Measurements from ENCODE around the gene CACNA1C. TPM values are rescaled to one million over a fixed set of nuclear protein-coding genes. Genes with fewer than 3 reads are reported as not detected.

The CACNA1C gene
- total RNA-seq, 1 experiment from 2014 or later, result 1.1 TPM

DNA sequence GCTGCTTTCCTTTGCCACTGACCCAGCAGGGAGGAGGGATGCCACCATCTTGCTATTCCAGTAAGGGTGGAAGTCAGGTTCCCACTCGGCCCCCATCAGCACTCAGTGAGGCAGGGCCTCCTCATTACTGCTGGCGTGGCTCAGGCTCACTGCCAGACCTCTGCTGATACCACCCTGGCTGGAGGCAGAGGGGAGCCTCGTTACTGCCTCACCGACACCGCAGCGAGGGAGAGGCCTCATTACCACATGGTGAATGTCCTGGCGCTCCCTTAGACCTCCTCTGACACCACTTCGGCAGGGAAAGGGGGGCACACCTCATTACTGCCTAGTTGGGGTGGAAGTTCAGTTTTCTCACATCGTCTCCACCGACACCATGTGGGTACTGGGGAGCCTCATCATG, 354.1 kb downstream of the CACNA1C start:
- no peaks in the 10 kb centered on the region for H3K79me2 ChIP-seq (ENCODE audit: insufficient read depth, low read length)
- H4K20me1 ChIP-seq (ENCODE audit: control insufficient read depth, insufficient read depth, insufficient read length), result no peaks in the 10 kb centered on the region
- no peak overlapping the region for H4K8ac ChIP-seq (replicated peaks; ENCODE audit: insufficient read length, low read depth, low read length)
- H3K4ac ChIP-seq (ENCODE audit: low read depth, low read length), result no peak overlapping the region
- H3K23me2 ChIP-seq (ENCODE audit: insufficient read length, low read depth, low read length, poor library complexity, severe bottlenecking), result no peaks in the 10 kb centered on the region
- no peaks in the 10 kb centered on the region for H3K79me1 ChIP-seq (ENCODE audit: insufficient read depth, low read depth, low read length, poor library complexity, severe bottlenecking)
- no peak overlapping the region for H2BK20ac ChIP-seq (ENCODE audit: low read depth, low read length, poor library complexity, severe bottlenecking)
- no peaks in the 10 kb centered on the region for H3K4me1 ChIP-seq (ENCODE audit: insufficient read depth, low read length)
- WGBS (ENCODE audit: extremely low coverage, insufficient read length, low lambda C conversion rate), result no CpG with 5 or more reads among the region's 10 CpGs
- no peak overlapping the region for H3K18ac ChIP-seq (ENCODE audit: insufficient read length, low read depth, low read length)
- H3K9ac ChIP-seq (ENCODE audit: extremely low read depth, insufficient read length, low read length), result no peak overlapping the region
- H3T11ph ChIP-seq (ENCODE audit: low read length), result no peak overlapping the region
- no peaks in the 10 kb centered on the region for H3K27me3 ChIP-seq (ENCODE audit: insufficient read depth, low read length)
- H2BK12ac ChIP-seq (ENCODE audit: insufficient read length, low read depth, low read length), result no peak overlapping the region
- H3K14ac ChIP-seq (ENCODE audit: insufficient read depth, low read length), result no peak overlapping the region; the same call in 1 of the 2 replicates
- H3K23ac ChIP-seq (ENCODE audit: insufficient read length, low read depth, low read length), result no peak overlapping the region
- no peak overlapping the region for H3K56ac ChIP-seq (ENCODE audit: insufficient read length, low read depth, low read length)
- H4K91ac ChIP-seq (ENCODE audit: insufficient read length, low read depth, low read length), result no peak overlapping the region
- H4K5ac ChIP-seq (ENCODE audit: insufficient read length, low read depth, low read length), result no peak overlapping the region
- Mint-ChIP-seq H3K27me3 (ENCODE audit: low read depth) (no peaks in the 10 kb centered on the region; the same call in none of the 2 replicates), H3K27ac (no peak overlapping the region), H3K4me1 (peaks cover 15 to 18% of the 10 kb centered on the region in 2 experiments), H3K4me3 (no peak overlapping the region), H3K36me3 (ENCODE audit: insufficient read depth in 1 of 3, low read depth in 3 of 3) (no peaks in the 10 kb centered on the region), H3K9me3 (no peaks in the 10 kb centered on the region)
- H2BK5ac ChIP-seq (ENCODE audit: insufficient read length, low read length), result no peak overlapping the region
- no peak for DNase-seq
- H2BK15ac ChIP-seq (ENCODE audit: low read depth, low read length), result no peak overlapping the region
- TF ChIP-seq CTCF (conservative IDR thresholded peaks at IDR 0.05), result no peak
- H3K27ac ChIP-seq (ENCODE audit: insufficient read length, low read depth, low read length), result no peak overlapping the region
- H2AFZ ChIP-seq (ENCODE audit: low read length), result no peak overlapping the region
- no peaks in the 10 kb centered on the region for H3K9me3 ChIP-seq (ENCODE audit: control insufficient read depth, low read depth, low read length)
- no peak overlapping the region for H3K4me2 ChIP-seq (ENCODE audit: insufficient read depth, insufficient read length, low read length)
- no peak overlapping the region for H2AK5ac ChIP-seq (ENCODE audit: insufficient read length, low read length)
- no peak overlapping the region for H2BK120ac ChIP-seq (ENCODE audit: low read depth, low read length, poor library complexity, severe bottlenecking)

All from H9 (cell line).